Transverse colon (tissue), 4 donors: ENCODE data around the gene ITGA11. TPM values are rescaled to one million over a fixed set of nuclear protein-coding genes. Genes with fewer than 3 reads are reported as not detected.
"Not testable (repeated sequence)": the region's sequence is repeated elsewhere in the genome, so short reads cannot be mapped to it uniquely, and the experiment has no call there.

Experiments
- DNase-seq: peaks from one replicate; pipeline ENCODE4 v3.0.0-alpha.2; 2019
- H3K27ac ChIP-seq, 4 donors: fragments of 200-600 bp; sonication (generic); 2 replicates each; pipeline ENCODE4 v1.5.1; 2016 to 2018; ENCODE audit warnings: inconsistent platforms in 4 of 4
- H3K27me3 ChIP-seq: fragments of 200-600 bp; sonication (generic); 2 replicates; pipeline ENCODE4 v1.5.1; 2017; ENCODE audit warnings: inconsistent platforms
- H3K36me3 ChIP-seq, 4 donors: fragments of 200-600 bp; sonication (generic); 2 replicates each; pipeline ENCODE4 v1.5.1; 2017 to 2019; ENCODE audit warnings: inconsistent platforms in 4 of 4
- H3K4me1 ChIP-seq, 4 donors: fragments of 200-600 bp; sonication (generic); 2 replicates each; pipeline ENCODE4 v1.5.1; 2017 to 2020; ENCODE audit warnings: inconsistent platforms in 4 of 4
- H3K4me3 ChIP-seq, 4 donors: fragments of 200-600 bp; sonication (generic); 1 replicate in 1 of 4; 2 replicates in 3 of 4; pipeline versions ENCODE4 v1.5.1 to v1.6.1; 2017 to 2019; ENCODE audit warnings: inconsistent platforms in 4 of 4
- H3K9me3 ChIP-seq, 2 donors: fragments of 200-600 bp; sonication (generic); 2 replicates each; pipeline ENCODE4 v1.5.1; 2017 to 2019; ENCODE audit warnings: inconsistent platforms in 2 of 2
- EP300 ChIP-seq: sonication (generic); formaldehyde crosslinking; IDR thresholded peaks from one replicate; pipeline ENCODE4 v1.6.1; 2017; ENCODE audit warnings: antibody characterized with exemption, low read depth
- POLR2A ChIP-seq: fragments of 450-650 bp; IDR thresholded peaks from one replicate; pipeline ENCODE4 v1.6.1; 2016; ENCODE audit warnings: antibody characterized with exemption, mild to moderate bottlenecking, moderate library complexity
- POLR2AphosphoS5 ChIP-seq, 3 donors: sonication (generic); formaldehyde crosslinking; IDR thresholded peaks; one replicate each; pipeline ENCODE4 v1.6.1; 2016; ENCODE audit warnings: antibody characterized with exemption in 3 of 3
- WGBS, 2 donors: methylation state at CpG; one replicate each; pipeline ENCODE4 v1.1.5; 2018; ENCODE audit warnings: low coverage in 1 of 2; 5-methylcytosine and 5-hydroxymethylcytosine counted together
- in situ Hi-C, 4 donors: fragments of 200-750 bp; cut with MboI; loops; one replicate each; pipeline versions ENCODE4 v1.15.0 to v1.15.1; 2017; ENCODE audit warnings: low sequenced_read_pairs in 3 of 4, low pct_ligation_motif_present in 1 of 4, low pct_unique_long_range_greater_than_20kb in 1 of 4
- intact Hi-C: fragments of 100-400 bp; cut with DNase I; formaldehyde crosslinking; loops from one replicate; pipeline ENCODE4 v1.15.1; 2023; ENCODE audit warnings: low total_unique reads
- total RNA-seq, 4 donors: library from RNA; depleted of rRNA; stranded (reverse); fragments of >200 nt; gene quantifications; one replicate each; pipeline ENCODE4 v1.1.0, GENCODE V29; 2016
- TF ChIP-seq, protein P1 (sequence below), 5 experiments: fragments of 200-600 bp in 3 of 5; fragments of 450-650 bp in 2 of 5; sonication (generic) in 3 of 5; IDR thresholded peaks; 1 replicate in 2 of 5; 2 replicates in 3 of 5; pipeline ENCODE4 v1.5.1; 2016 to 2017; ENCODE audit warnings: antibody characterized with exemption in 5 of 5, inconsistent platforms in 3 of 5, mild to moderate bottlenecking in 2 of 5, moderate library complexity in 1 of 5

Gene ITGA11
- total RNA-seq, 4 donors from 2014 or later, result 0.37 to 3.2 (median 1.1) TPM

DNA sequence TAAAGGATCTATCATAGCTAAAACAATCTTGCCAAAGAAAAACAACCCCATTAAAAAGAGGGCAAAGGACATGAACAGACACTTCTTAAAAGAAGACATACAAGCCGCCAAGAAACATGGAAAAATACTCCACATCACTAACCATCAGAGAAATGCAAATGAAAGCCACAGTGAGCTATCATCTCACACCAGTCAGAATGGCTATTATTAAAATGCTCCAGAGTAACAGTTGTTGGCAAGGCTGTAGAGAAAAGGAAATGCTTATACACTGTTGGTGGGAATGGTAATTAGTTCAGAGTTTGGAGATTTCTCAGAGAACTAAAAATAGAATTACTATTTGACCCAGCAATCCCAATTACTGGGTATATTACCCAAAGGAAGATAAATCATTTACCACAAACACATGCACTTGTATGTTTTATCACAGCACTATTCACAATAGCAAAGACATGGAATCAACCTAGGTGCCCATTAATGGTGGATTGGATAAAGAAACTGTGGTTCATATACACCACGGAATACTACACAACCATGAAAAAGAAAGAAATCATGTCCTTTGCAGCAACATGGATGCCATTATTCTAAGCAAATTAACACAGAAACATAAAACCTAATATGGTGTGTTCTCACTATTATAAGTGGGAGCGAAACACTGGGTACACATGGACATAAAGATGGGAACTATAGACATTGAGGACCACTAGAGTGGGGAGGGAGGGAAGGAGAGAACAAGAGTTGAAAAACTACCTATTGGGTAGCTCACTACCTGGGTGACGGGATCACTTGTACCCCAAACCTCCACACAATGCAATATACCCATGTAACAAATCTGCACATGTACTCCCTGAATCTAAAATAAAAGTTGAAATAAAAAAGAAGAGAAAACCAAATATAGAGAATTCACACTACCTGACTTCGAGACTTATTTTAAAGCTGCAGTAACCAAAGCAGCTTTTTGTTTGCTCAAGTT is 32.6 kb downstream of the ITGA11 start:
- WGBS, 2 donors, result 80% methylated on average over 5 of the region's 5 CpGs
- no peak for DNase-seq
- no peaks in the 10 kb centered on the region for H3K9me3 ChIP-seq
- no peak overlapping the region for H3K4me3 ChIP-seq
- no peaks in the 10 kb centered on the region for H3K36me3 ChIP-seq
- H3K27me3 ChIP-seq, result no peaks in the 10 kb centered on the region
- in situ Hi-C loops, result loop anchor here in 1 of 4 donors (25.0 kb wide), 1 partner anchor 162 kb away; the partner anchor contains the start of gene CLN6
- peaks cover 0 to 5% (median 0%) of the 10 kb centered on the region in 4 donors for H3K4me1 ChIP-seq
- TF ChIP-seq POLR2AphosphoS5 (IDR thresholded peaks at IDR 0.05) (no peak), EP300 (no peak), POLR2A (no peak)
- TF ChIP-seq, protein P1, sequence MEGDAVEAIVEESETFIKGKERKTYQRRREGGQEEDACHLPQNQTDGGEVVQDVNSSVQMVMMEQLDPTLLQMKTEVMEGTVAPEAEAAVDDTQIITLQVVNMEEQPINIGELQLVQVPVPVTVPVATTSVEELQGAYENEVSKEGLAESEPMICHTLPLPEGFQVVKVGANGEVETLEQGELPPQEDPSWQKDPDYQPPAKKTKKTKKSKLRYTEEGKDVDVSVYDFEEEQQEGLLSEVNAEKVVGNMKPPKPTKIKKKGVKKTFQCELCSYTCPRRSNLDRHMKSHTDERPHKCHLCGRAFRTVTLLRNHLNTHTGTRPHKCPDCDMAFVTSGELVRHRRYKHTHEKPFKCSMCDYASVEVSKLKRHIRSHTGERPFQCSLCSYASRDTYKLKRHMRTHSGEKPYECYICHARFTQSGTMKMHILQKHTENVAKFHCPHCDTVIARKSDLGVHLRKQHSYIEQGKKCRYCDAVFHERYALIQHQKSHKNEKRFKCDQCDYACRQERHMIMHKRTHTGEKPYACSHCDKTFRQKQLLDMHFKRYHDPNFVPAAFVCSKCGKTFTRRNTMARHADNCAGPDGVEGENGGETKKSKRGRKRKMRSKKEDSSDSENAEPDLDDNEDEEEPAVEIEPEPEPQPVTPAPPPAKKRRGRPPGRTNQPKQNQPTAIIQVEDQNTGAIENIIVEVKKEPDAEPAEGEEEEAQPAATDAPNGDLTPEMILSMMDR (IDR thresholded peaks at IDR 0.05), result no peak
- intact Hi-C loops, result no loop called here
- no peak overlapping the region for H3K27ac ChIP-seq

DNA sequence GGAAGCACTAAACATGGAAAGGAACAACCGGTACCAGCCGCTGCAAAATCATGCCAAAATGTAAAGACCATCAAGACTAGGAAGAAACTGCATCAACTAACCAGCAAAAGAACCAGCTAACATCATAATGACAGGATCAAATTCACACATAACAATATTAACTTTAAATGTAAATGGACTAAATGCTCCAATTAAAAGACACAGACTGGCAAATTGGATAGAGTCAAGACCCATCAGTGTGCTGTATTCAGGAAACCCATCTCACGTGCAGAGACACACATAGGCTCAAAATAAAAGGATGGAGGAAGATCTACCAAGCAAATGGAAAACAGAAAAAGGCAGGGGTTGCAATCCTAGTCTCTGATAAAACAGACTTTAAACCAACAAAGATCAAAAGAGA is 34.0 kb downstream of the ITGA11 start:
- DNase-seq, result not testable (repeated sequence)
- in situ Hi-C loops, result loop anchor here in 1 of 4 donors (25.0 kb wide), 1 partner anchor 161 kb away; the partner anchor contains the start of gene CLN6

DNA sequence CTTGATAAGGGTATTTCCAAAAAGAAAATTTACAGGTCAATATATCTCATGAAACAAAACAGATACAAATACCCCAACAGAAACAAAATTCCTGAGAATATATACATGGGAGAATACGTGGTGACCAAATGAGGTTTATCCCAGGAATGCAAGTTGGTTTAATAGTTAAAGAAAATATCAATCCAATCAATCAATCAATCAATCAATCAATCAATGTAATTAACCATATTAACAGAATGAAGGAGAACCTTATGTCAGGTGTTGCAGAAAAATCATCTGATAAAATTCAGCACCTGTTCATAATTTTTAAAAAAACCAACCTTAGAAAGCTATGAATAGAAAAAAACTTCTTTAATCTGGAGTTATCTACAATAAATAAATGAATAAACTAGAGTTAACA is 35.9 kb downstream of the ITGA11 start:
- TF ChIP-seq, protein P1 (IDR thresholded peaks at IDR 0.05), result no peak
- TF ChIP-seq POLR2A, result no peak
- no peak for TF ChIP-seq POLR2AphosphoS5 (IDR thresholded peaks at IDR 0.05)
- TF ChIP-seq EP300, result no peak
- Histone ChIP-seq H3K27ac (no peak overlapping the region), H3K27me3 (peaks cover 5% of the 10 kb centered on the region), H3K4me1 (peaks cover 0 to 5% (median 0%) of the 10 kb centered on the region in 4 donors), H3K36me3 (no peaks in the 10 kb centered on the region), H3K9me3 (no peaks in the 10 kb centered on the region), H3K4me3 (no peak overlapping the region)
- in situ Hi-C loops (loop anchor here in 1 of 4 donors (25.0 kb wide), 1 partner anchor 159 kb away; the partner anchor contains the start of gene CLN6), intact Hi-C loops (no loop called here)
- no peak for DNase-seq
- 70 to 71% methylated on average over 1 of the region's 1 CpG for WGBS, 2 donors

More for the DNA sequence above, 34.0 kb downstream of the ITGA11 start:
- H3K36me3 ChIP-seq, H3K9me3 ChIP-seq, H3K27ac ChIP-seq, H3K4me3 ChIP-seq, H3K4me1 ChIP-seq, H3K27me3 ChIP-seq, intact Hi-C loops: not testable (repeated sequence)
- 100% methylated on average over 1 of the region's 3 CpGs; no CpG with 5 or more reads in 1 of the 2 donors for WGBS, 2 donors

DNA sequence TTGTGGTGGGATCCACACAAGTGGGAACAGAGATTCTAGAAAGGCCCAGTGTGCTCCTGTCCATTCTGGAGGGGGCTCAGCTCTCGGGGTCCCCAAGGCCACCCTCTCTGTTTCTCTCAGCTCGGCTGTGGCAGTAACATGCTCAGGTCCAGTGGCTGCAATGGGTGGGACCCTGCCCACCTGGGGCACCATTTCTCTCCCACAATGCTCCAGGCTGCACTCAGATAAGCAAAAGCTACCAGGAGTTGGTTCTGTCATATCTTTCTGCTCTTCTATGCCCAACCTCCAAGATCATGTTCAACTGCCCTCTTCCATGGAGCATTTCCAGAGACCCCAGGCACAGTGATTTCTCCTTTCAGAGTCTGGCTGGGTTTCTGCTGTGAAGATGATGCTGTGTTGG is 40.8 kb downstream of the ITGA11 start:
- in situ Hi-C loops (loop anchor here in 1 of 4 donors (25.0 kb wide), 1 partner anchor 154 kb away; the partner anchor contains the start of gene CLN6), intact Hi-C loops (no loop called here)
- H3K36me3 ChIP-seq, result no peaks in the 10 kb centered on the region
- H3K9me3 ChIP-seq, result no peaks in the 10 kb centered on the region
- no peaks in the 10 kb centered on the region for H3K4me1 ChIP-seq
- H3K27ac ChIP-seq, result no peak overlapping the region
- peaks cover 9% of the 10 kb centered on the region for H3K27me3 ChIP-seq
- whole genome bisulfite sequencing, 2 donors, result 71% methylated on average over 2 of the region's 2 CpGs; no CpG with 5 or more reads in 1 of the 2 donors
- no peak for TF ChIP-seq POLR2A
- TF ChIP-seq EP300, result no peak
- no peak for TF ChIP-seq POLR2AphosphoS5 (IDR thresholded peaks at IDR 0.05)
- TF ChIP-seq, protein P1 (IDR thresholded peaks at IDR 0.05), result no peak
- DNase-seq, result no peak
- no peak overlapping the region for H3K4me3 ChIP-seq
